GM23338 (cell line): ENCODE data around the gene GUCY1A2. TPM values are rescaled to one million over a fixed set of nuclear protein-coding genes. Genes with fewer than 3 reads are reported as not detected.
"Not testable (repeated sequence)": the region's sequence is repeated elsewhere in the genome, so short reads cannot be mapped to it uniquely, and the experiment has no call there.

Experiments
- ATAC-seq: fragments of 200-7000 bp; cut with Tn5 transposase; 3 replicates; pipeline ENCODE4 v1.9.1; 2020
- DNase-seq: peaks from one replicate; pipeline ENCODE4 v3.0.0-alpha.2; 2015; ENCODE audit warnings: low spot score
- H2AFZ ChIP-seq: fragments of 200-600 bp; sonication (generic); 2 replicates; pipeline ENCODE4 v1.8.0; 2016; ENCODE audit warnings: antibody characterized with exemption, mild to moderate bottlenecking, moderate library complexity
- H3F3A ChIP-seq: fragments of 200-600 bp; sonication (generic); replicated peaks from 2 replicates; pipeline ENCODE4 v1.8.0; 2017; ENCODE audit warnings: antibody characterized with exemption, mixed run types, low read depth
- H3K27ac ChIP-seq: fragments of 200-600 bp; sonication (generic); 2 replicates; pipeline ENCODE4 v1.6.1; 2016; ENCODE audit warnings: low read depth
- H3K27me3 ChIP-seq: fragments of 200-600 bp; sonication (generic); 2 replicates; pipeline ENCODE4 v1.8.0; 2016; ENCODE audit warnings: mild to moderate bottlenecking, mixed run types, moderate library complexity; ENCODE audit not compliant: insufficient read depth
- H3K36me3 ChIP-seq: fragments of 200-600 bp; sonication (generic); 2 replicates; pipeline ENCODE4 v1.8.0; 2016; ENCODE audit warnings: mild to moderate bottlenecking; ENCODE audit not compliant: insufficient read depth
- H3K4me1 ChIP-seq: fragments of 200-600 bp; sonication (generic); 2 replicates; pipeline ENCODE4 v1.8.0; 2016; ENCODE audit warnings: mild to moderate bottlenecking, moderate library complexity; ENCODE audit not compliant: insufficient read depth
- H3K4me2 ChIP-seq: fragments of 200-600 bp; sonication (generic); 2 replicates; pipeline ENCODE4 v1.7.1; 2017; ENCODE audit warnings: mixed run types
- H3K4me3 ChIP-seq: fragments of 200-600 bp; sonication (generic); 2 replicates; pipeline ENCODE4 v1.6.1; 2016; ENCODE audit warnings: mixed run types
- H3K79me2 ChIP-seq: fragments of 200-600 bp; sonication (generic); replicated peaks from 2 replicates; pipeline ENCODE4 v1.8.0; 2017; ENCODE audit warnings: mild to moderate bottlenecking; ENCODE audit not compliant: insufficient read depth
- H3K9me2 ChIP-seq: fragments of 200-600 bp; sonication (generic); 2 replicates; pipeline ENCODE4 v1.8.0; 2017; ENCODE audit not compliant: insufficient read depth
- H4K20me1 ChIP-seq: fragments of 200-600 bp; sonication (generic); replicated peaks from 2 replicates; pipeline ENCODE4 v1.8.0; 2017; ENCODE audit warnings: mild to moderate bottlenecking; ENCODE audit not compliant: insufficient read depth
- H3K27ac Mint-ChIP-seq: 2 replicates; pipeline ENCODE4 v1.8.0; 2020; ENCODE audit warnings: inconsistent platforms, mild to moderate bottlenecking, moderate library complexity, mixed read lengths
- H3K27me3 Mint-ChIP-seq: 3 replicates; pipeline ENCODE4 v1.8.0; 2022; ENCODE audit warnings: low read depth, mild to moderate bottlenecking, moderate library complexity, mixed read lengths, inconsistent platforms; ENCODE audit not compliant: insufficient read depth, poor library complexity
- H3K36me3 Mint-ChIP-seq: 3 replicates; pipeline ENCODE4 v1.8.0; 2021; ENCODE audit warnings: low read depth, mild to moderate bottlenecking, inconsistent platforms, moderate library complexity, mixed read lengths
- H3K4me1 Mint-ChIP-seq: 3 replicates; pipeline ENCODE4 v1.8.0; 2020; ENCODE audit warnings: mild to moderate bottlenecking, inconsistent platforms, mixed read lengths
- H3K4me3 Mint-ChIP-seq: 3 replicates; pipeline ENCODE4 v1.8.0; 2021; ENCODE audit warnings: moderate library complexity, mild to moderate bottlenecking, inconsistent platforms, mixed read lengths
- H3K9me3 Mint-ChIP-seq: 3 replicates; pipeline ENCODE4 v1.8.0; 2020; ENCODE audit warnings: moderate library complexity, mild to moderate bottlenecking, inconsistent platforms, mixed read lengths
- CREB1 ChIP-seq: fragments of 250-450 bp; sonication (Bioruptor Pico); IDR thresholded peaks from 2 replicates; pipeline ENCODE4 v1.5.0; 2020; ENCODE audit warnings: low read depth, mild to moderate bottlenecking, moderate library complexity
- CTCF ChIP-seq, 2 experiments: fragments of 200-600 bp in 1 of 2; sonication (generic) in 1 of 2; conservative IDR thresholded peaks; 2 replicates each; pipeline versions ENCODE4 v1.5.1 to v1.6.1; 2016 to 2017; ENCODE audit warnings: antibody characterized with exemption in 2 of 2, low read depth in 2 of 2, mild to moderate bottlenecking in 2 of 2, moderate library complexity in 1 of 2
- EZH2 ChIP-seq: fragments of 200-600 bp; sonication (generic); IDR thresholded peaks from one replicate; pipeline ENCODE4 v1.8.0; 2017; ENCODE audit warnings: antibody characterized with exemption, mild to moderate bottlenecking, low read depth; ENCODE audit not compliant: unreplicated experiment
- EZH2phosphoT487 ChIP-seq: fragments of 200-600 bp; sonication (generic); IDR thresholded peaks from one replicate; pipeline ENCODE4 v1.8.1; 2018; ENCODE audit warnings: antibody characterized with exemption; ENCODE audit not compliant: unreplicated experiment
- NANOG ChIP-seq: IDR thresholded peaks from 2 replicates; pipeline ENCODE4 v1.6.1; 2016; ENCODE audit warnings: antibody characterized with exemption, borderline replicate concordance
- POLR2AphosphoS5 ChIP-seq: IDR thresholded peaks from 2 replicates; pipeline ENCODE4 v1.6.1; 2016; ENCODE audit warnings: antibody characterized with exemption, low read depth
- REST ChIP-seq: IDR thresholded peaks from one replicate; pipeline ENCODE4 v1.6.1; 2018; ENCODE audit warnings: antibody characterized with exemption; ENCODE audit not compliant: unreplicated experiment
- STAT1 ChIP-seq: IDR thresholded peaks from one replicate; pipeline ENCODE4 v1.6.1; 2016; ENCODE audit warnings: antibody characterized with exemption; ENCODE audit not compliant: unreplicated experiment
- ZNF114 ChIP-seq: fragments of 250-450 bp; sonication (Bioruptor Pico); IDR thresholded peaks from 2 replicates; pipeline ENCODE4 v1.5.0; 2020; ENCODE audit warnings: mild to moderate bottlenecking, moderate library complexity
- ZNF462 ChIP-seq: fragments of 250-450 bp; sonication (Bioruptor Pico); IDR thresholded peaks from 2 replicates; pipeline ENCODE4 v1.5.0; 2020; ENCODE audit warnings: mild to moderate bottlenecking, moderate library complexity
- polyA plus RNA-seq: library from polyadenylated mRNA; unstranded; fragments of >200 nt; fragmentation: Nextera tagmentation; extraction: Ambion mirVana; gene quantifications from 2 replicates; pipeline ENCODE4 v1.2.1, GENCODE V29; 2016
- total RNA-seq: library from RNA; depleted of rRNA; stranded (reverse); fragments of >200 nt; shearing (Covaris generic); gene quantifications from 2 replicates; pipeline ENCODE4 v1.2.3, GENCODE V29; 2014

Gene GUCY1A2
- total and polyA plus RNA-seq, 2 experiments from 2014 or later: 0.36 to 1.4 TPM

GRCh38 chr11:106888386-106888785, 129.9 kb downstream of the GUCY1A2 start (continued):
- TF ChIP-seq ZNF462 (CRISPR knock-in tag) (no peak), CTCF (conservative IDR thresholded peaks at IDR 0.05; ENCODE audit: low read depth in 2 of 2) (no peak), EZH2phosphoT487 (no peak), ZNF114 (CRISPR knock-in tag) (no peak), NANOG (no peak), REST (no peak), POLR2AphosphoS5 (no peak), EZH2 (no peak), CREB1 (CRISPR knock-in tag) (no peak), STAT1 (no peak)

- ATAC-seq, H3K9me2 ChIP-seq, H3K27me3 Mint-ChIP-seq, H3K4me2 ChIP-seq, H3K27ac Mint-ChIP-seq, H3K36me3 ChIP-seq, H3K4me1 ChIP-seq, H3K9me3 Mint-ChIP-seq, H3K4me3 Mint-ChIP-seq, H3K4me1 Mint-ChIP-seq, H3K79me2 ChIP-seq, H2AFZ ChIP-seq, H3K27ac ChIP-seq, H4K20me1 ChIP-seq, H3F3A ChIP-seq, DNase-seq, H3K36me3 Mint-ChIP-seq, H3K27me3 ChIP-seq, H3K4me3 ChIP-seq: not testable (repeated sequence)
Observed at GRCh38 chr11:106883693-106884092, 134.6 kb downstream of the GUCY1A2 start.
